ENCODE data around the gene PLXNB3. TPM values are rescaled to one million over a fixed set of nuclear protein-coding genes. Genes with fewer than 3 reads are reported as not detected.

The PLXNB3 gene
- total RNA-seq, 1 donor from 2014 or later: 3.3 TPM

DNA sequence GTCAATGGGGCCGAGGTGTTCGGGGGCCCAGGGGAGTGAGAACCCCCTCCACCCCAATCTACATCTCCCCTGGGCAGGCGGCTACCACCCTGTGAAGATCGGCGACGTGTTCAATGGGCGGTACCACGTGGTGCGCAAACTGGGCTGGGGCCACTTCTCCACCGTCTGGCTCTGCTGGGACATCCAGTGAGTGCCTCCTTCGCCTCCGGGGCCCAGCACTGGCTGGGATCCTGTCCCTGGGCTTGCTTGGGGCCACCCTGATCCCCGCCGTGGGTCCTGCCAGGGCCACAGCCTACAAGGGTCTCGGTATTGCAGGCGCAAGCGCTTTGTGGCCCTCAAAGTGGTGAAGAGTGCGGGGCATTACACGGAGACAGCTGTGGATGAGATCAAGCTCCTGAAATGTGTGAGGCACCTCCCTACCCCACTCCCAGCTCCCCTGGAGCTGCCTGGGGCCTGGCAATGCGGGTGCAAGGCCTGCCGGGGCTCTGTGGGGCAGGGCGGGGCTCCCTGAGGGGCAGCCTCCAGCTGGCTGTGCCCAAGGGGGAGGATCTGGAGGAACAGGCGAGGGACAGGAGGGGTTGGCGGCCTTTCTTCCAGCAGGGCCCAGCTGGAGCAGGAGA, 17.5 kb downstream of the PLXNB3 start:
- H3K4me3 ChIP-seq: no peak overlapping the region
- TF ChIP-seq, protein P1, sequence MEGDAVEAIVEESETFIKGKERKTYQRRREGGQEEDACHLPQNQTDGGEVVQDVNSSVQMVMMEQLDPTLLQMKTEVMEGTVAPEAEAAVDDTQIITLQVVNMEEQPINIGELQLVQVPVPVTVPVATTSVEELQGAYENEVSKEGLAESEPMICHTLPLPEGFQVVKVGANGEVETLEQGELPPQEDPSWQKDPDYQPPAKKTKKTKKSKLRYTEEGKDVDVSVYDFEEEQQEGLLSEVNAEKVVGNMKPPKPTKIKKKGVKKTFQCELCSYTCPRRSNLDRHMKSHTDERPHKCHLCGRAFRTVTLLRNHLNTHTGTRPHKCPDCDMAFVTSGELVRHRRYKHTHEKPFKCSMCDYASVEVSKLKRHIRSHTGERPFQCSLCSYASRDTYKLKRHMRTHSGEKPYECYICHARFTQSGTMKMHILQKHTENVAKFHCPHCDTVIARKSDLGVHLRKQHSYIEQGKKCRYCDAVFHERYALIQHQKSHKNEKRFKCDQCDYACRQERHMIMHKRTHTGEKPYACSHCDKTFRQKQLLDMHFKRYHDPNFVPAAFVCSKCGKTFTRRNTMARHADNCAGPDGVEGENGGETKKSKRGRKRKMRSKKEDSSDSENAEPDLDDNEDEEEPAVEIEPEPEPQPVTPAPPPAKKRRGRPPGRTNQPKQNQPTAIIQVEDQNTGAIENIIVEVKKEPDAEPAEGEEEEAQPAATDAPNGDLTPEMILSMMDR (IDR thresholded peaks at IDR 0.05): no peak
- H3K27me3 ChIP-seq: no peaks in the 10 kb centered on the region
- no peaks in the 10 kb centered on the region for H3K9me3 ChIP-seq
- H3K4me1 ChIP-seq: no peaks in the 10 kb centered on the region
- H3K27ac ChIP-seq: no peak overlapping the region
- intact Hi-C loops (cut with DNase I): no loop called here
- H3K36me3 ChIP-seq: peaks cover 8% of the 10 kb centered on the region
- ATAC-seq (no peak), DNase-seq (no peak)

- H3K36me3 ChIP-seq: peaks cover 8% of the 10 kb centered on the region
- ATAC-seq: no peak
- H3K4me1 ChIP-seq: no peaks in the 10 kb centered on the region
- TF ChIP-seq, protein P1 (IDR thresholded peaks at IDR 0.05): no peak
- no peaks in the 10 kb centered on the region for H3K27me3 ChIP-seq
- intact Hi-C loops (cut with DNase I): no loop called here
- H3K9me3 ChIP-seq: no peaks in the 10 kb centered on the region
- no peak overlapping the region for H3K27ac ChIP-seq
- no peak for DNase-seq
- H3K4me3 ChIP-seq: no peak overlapping the region
Observed at GRCh38 chrX:153782313-153782712, 18.3 kb downstream of the PLXNB3 start.

DNA sequence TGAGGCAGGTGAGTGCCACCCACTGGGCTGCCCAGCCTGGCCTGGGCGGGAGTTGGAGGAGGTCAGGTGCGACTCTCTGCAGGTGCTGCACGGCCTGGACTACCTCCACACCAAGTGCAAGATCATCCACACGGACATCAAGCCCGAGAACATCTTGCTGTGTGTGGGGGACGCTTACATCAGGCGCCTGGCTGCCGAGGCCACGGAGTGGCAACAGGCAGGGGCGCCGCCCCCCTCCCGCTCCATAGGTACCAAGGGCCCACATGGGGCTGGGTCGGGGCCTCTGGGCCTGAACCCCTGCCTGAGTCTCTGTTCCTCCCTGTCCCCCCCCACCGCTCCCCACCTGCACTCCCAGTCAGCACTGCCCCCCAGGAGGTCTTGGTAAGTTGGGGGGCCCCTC, 18.8 kb downstream of the PLXNB3 start:
- Histone ChIP-seq H3K4me3 (no peak overlapping the region), H3K36me3 (peaks cover 8% of the 10 kb centered on the region), H3K4me1 (no peaks in the 10 kb centered on the region), H3K27ac (no peak overlapping the region), H3K9me3 (no peaks in the 10 kb centered on the region), H3K27me3 (no peaks in the 10 kb centered on the region)
- TF ChIP-seq, protein P1 (IDR thresholded peaks at IDR 0.05): no peak
- DNase-seq (no peak), ATAC-seq (no peak)
- intact Hi-C loops (cut with DNase I): no loop called here

DNA sequence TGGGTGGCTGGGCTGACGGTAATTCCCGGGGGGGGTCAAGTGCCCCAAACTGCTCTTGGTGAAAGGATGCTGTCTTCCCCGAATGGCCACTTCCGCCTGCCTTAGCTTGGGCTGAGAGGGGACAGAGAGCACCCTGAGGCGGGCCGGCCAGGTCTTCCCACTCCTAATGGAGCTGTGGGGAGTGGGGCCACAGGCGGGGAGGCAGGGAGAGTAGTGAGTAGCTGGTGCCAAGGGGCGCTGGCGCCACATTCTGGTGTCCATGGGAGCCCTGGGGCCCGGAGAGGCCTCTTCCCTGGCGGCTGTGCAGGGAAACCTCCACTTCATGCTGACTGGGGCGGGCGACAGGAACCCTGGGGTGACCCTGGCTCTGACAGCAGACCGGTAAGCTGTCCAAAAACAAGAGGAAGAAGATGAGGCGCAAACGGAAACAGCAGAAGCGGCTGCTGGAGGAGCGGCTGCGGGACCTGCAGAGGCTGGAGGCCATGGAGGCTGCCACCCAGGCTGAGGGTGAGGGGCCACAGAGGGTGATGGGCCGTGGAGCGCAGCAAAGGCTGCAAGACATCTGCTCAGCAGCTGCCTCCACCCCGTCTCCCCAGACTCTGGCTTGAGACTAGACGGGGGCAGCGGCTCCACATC, 19.4 kb downstream of the PLXNB3 start:
- no peak overlapping the region for H3K27ac ChIP-seq
- DNase-seq (no peak), ATAC-seq (no peak)
- no peaks in the 10 kb centered on the region for H3K27me3 ChIP-seq
- intact Hi-C loops (cut with DNase I): no loop called here
- TF ChIP-seq, protein P1 (IDR thresholded peaks at IDR 0.05): no peak
- peaks cover 8% of the 10 kb centered on the region for H3K36me3 ChIP-seq
- no peak overlapping the region for H3K4me3 ChIP-seq
- no peaks in the 10 kb centered on the region for H3K4me1 ChIP-seq
- H3K9me3 ChIP-seq: no peaks in the 10 kb centered on the region

- ATAC-seq (no peak), DNase-seq (no peak)
- Histone ChIP-seq H3K36me3 (peaks cover 8% of the 10 kb centered on the region), H3K27ac (no peak overlapping the region), H3K9me3 (no peaks in the 10 kb centered on the region), H3K4me3 (no peak overlapping the region), H3K4me1 (no peaks in the 10 kb centered on the region), H3K27me3 (no peaks in the 10 kb centered on the region)
- intact Hi-C loops (cut with DNase I): no loop called here
- TF ChIP-seq, protein P1 (IDR thresholded peaks at IDR 0.05): no peak
Observed at GRCh38 chrX:153784325-153784967, 20.4 kb downstream of the PLXNB3 start.
